ENCODE measurements around the gene TRIM75.

DNA sequence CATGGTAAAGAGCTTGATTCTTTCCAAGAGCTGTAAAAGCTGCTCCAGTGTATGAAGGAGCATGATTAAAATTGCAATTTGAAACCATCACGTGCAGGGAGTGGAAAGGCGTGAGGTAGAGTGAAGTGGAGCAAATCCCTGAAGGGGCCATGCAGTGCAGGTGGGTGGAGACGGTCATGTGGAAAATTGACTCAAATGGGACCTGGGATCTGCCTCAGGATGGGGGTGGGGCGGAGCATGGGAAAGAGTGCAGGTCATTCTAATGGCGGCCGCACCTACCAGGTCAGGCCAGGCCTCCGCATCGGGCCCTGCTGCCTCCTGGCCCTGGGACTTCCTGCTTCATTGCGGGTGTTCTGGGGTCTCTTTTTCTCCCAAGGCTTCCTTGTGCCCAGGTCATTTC is 47.2 kb upstream of the TRIM75 start:
- TF ChIP-seq, protein P1, sequence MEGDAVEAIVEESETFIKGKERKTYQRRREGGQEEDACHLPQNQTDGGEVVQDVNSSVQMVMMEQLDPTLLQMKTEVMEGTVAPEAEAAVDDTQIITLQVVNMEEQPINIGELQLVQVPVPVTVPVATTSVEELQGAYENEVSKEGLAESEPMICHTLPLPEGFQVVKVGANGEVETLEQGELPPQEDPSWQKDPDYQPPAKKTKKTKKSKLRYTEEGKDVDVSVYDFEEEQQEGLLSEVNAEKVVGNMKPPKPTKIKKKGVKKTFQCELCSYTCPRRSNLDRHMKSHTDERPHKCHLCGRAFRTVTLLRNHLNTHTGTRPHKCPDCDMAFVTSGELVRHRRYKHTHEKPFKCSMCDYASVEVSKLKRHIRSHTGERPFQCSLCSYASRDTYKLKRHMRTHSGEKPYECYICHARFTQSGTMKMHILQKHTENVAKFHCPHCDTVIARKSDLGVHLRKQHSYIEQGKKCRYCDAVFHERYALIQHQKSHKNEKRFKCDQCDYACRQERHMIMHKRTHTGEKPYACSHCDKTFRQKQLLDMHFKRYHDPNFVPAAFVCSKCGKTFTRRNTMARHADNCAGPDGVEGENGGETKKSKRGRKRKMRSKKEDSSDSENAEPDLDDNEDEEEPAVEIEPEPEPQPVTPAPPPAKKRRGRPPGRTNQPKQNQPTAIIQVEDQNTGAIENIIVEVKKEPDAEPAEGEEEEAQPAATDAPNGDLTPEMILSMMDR (IDR thresholded peaks at IDR 0.05), result no peak
- no peak for TF ChIP-seq POLR2A (IDR thresholded peaks at IDR 0.05)

Measured in ovary (tissue), 3 donors.